ENCODE measurements around the gene NTRK1. TPM values are rescaled to one million over a fixed set of nuclear protein-coding genes. Genes with fewer than 3 reads are reported as not detected.

NTRK1 gene
- total RNA-seq, 2 donors from 2014 or later: 0.56 to 1.1 TPM

DNA sequence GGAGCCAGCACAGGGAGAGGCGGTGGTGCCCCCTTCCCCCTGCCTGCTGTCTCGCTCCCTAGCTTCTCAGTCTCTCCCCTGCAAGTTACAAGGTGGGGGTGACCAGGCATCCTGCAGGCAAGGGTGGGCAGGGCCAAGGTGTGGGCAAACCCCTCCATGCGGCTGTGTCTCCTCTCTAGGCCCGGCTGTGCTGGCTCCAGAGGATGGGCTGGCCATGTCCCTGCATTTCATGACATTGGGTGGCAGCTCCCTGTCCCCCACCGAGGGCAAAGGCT, 14.6 kb downstream of the NTRK1 start:
- Histone ChIP-seq H3K9me3 (no peaks in the 10 kb centered on the region), H3K27ac (no peak overlapping the region), H3K4me1 (no peaks in the 10 kb centered on the region), H3K36me3 (no peaks in the 10 kb centered on the region), H3K4me3 (no peak overlapping the region), H3K27me3 (no peaks in the 10 kb centered on the region), H3K9ac (ENCODE audit: low read depth in 2 of 2, low read length in 2 of 2) (no peak overlapping the region)
- intact Hi-C loops (cut with DNase I): loop anchor here (10.0 kb wide), 1 partner anchor 160 kb away; no protein-coding TSS in a partner anchor
- no peak for TF ChIP-seq CTCF (IDR thresholded peaks at IDR 0.05)
- no peak for DNase-seq

- DNase-seq: no peak
- H3K4me1 ChIP-seq: no peaks in the 10 kb centered on the region
- H3K9me3 ChIP-seq: no peaks in the 10 kb centered on the region
- no peak overlapping the region for H3K4me3 ChIP-seq
- no peak overlapping the region for H3K27ac ChIP-seq
- no peak for TF ChIP-seq CTCF (IDR thresholded peaks at IDR 0.05)
- intact Hi-C loops (cut with DNase I): loop anchor here (10.0 kb wide), 1 partner anchor 161 kb away; no protein-coding TSS in a partner anchor
- H3K9ac ChIP-seq (ENCODE audit: low read depth in 2 of 2, low read length in 2 of 2): no peak overlapping the region
- H3K27me3 ChIP-seq: no peaks in the 10 kb centered on the region
- H3K36me3 ChIP-seq: no peaks in the 10 kb centered on the region
Measured at GRCh38 chr1:156876281-156876680, 15.6 kb downstream of the NTRK1 start.

- Histone ChIP-seq H3K9me3 (no peaks in the 10 kb centered on the region), H3K27ac (no peak overlapping the region), H3K27me3 (no peaks in the 10 kb centered on the region), H3K36me3 (no peaks in the 10 kb centered on the region), H3K4me1 (no peaks in the 10 kb centered on the region), H3K4me3 (no peak overlapping the region), H3K9ac (ENCODE audit: low read depth in 2 of 2, low read length in 2 of 2) (no peak overlapping the region)
- TF ChIP-seq CTCF (IDR thresholded peaks at IDR 0.05): no peak
- no peak for DNase-seq
- intact Hi-C loops (cut with DNase I): loop anchor here (10.0 kb wide), 1 partner anchor 163 kb away; no protein-coding TSS in a partner anchor
Measured at GRCh38 chr1:156877433-156878170, 16.9 kb downstream of the NTRK1 start.

- Histone ChIP-seq H3K4me3 (no peak overlapping the region), H3K27ac (no peak overlapping the region), H3K36me3 (no peaks in the 10 kb centered on the region), H3K4me1 (no peaks in the 10 kb centered on the region), H3K27me3 (no peaks in the 10 kb centered on the region), H3K9ac (ENCODE audit: low read depth in 2 of 2, low read length in 2 of 2) (no peak overlapping the region), H3K9me3 (no peaks in the 10 kb centered on the region)
- DNase-seq: no peak
- no peak for TF ChIP-seq CTCF (IDR thresholded peaks at IDR 0.05)
- intact Hi-C loops (cut with DNase I): loop anchor here (10.0 kb wide), 2 partner anchors 165 to 195 kb away; no protein-coding TSS in a partner anchor
Measured at GRCh38 chr1:156879876-156880275, 19.2 kb downstream of the NTRK1 start.

DNA sequence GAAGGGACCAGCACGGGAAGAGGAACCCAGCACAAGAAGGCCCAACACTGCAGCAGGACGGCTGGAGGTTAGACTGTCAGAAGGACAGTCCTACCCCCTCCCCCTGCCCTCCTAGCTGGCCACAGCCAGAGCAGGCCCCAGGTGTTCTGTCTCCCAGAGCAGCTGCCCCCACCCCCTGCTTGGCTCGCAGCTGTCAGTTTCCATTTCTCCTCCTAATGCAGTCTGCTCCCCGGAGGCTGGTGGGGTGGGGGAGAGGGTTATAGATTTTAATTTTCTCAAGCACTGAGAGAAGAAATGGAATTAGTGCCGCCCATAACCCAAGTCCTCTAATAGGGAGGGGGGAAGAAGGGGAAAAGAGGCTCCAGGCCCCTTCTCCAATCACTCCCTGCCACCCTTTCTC, 19.8 kb downstream of the NTRK1 start:
- Histone ChIP-seq H3K36me3 (no peaks in the 10 kb centered on the region), H3K4me3 (no peak overlapping the region), H3K9ac (ENCODE audit: low read depth in 2 of 2, low read length in 2 of 2) (no peak overlapping the region), H3K27me3 (no peaks in the 10 kb centered on the region), H3K4me1 (no peaks in the 10 kb centered on the region), H3K27ac (no peak overlapping the region), H3K9me3 (no peaks in the 10 kb centered on the region)
- no peak for TF ChIP-seq CTCF (IDR thresholded peaks at IDR 0.05)
- DNase-seq: no peak
- intact Hi-C loops (cut with DNase I): loop anchor here (10.0 kb wide), 1 partner anchor 196 kb away; no protein-coding TSS in a partner anchor

Measured in colonic mucosa (tissue), 4 donors.